C1 segment of cervical spinal cord (tissue), 14 donors: ENCODE results near the gene GIGYF2.
"Not testable (repeated sequence)": the region's sequence is repeated elsewhere in the genome, so short reads cannot be mapped to it uniquely, and the experiment has no call there.

Experiments
- DNase-seq, 14 donors: peaks; one replicate each; lab custom pipeline; 2025; lab: John Stamatoyannopoulos, UW

The GIGYF2 gene

GRCh38 chr2:232809349-232810124 is 112.4 kb downstream of the GIGYF2 start:
- no peak for DNase-seq

GRCh38 chr2:232810444-232810843 is 113.3 kb downstream of the GIGYF2 start:
- DNase-seq = no peak

GRCh38 chr2:232815569-232815968 is 118.4 kb downstream of the GIGYF2 start:
- DNase-seq = no peak

- no peak for DNase-seq
Measured at GRCh38 chr2:232816657-232817056, 119.5 kb downstream of the GIGYF2 start.

- DNase-seq = no peak
Measured at GRCh38 chr2:232817756-232818155, 120.6 kb downstream of the GIGYF2 start.

GRCh38 chr2:232829988-232830387 is 132.9 kb downstream of the GIGYF2 start:
- no peak for DNase-seq

- no peak for DNase-seq
Measured at GRCh38 chr2:232831496-232831895, 134.4 kb downstream of the GIGYF2 start.

GRCh38 chr2:232833830-232834229 is 136.7 kb downstream of the GIGYF2 start:
- no peak for DNase-seq

- no peak for DNase-seq
Measured at GRCh38 chr2:232835687-232836208, 138.6 kb downstream of the GIGYF2 start.

GRCh38 chr2:232836934-232837333 is 139.8 kb downstream of the GIGYF2 start:
- DNase-seq = no peak

GRCh38 chr2:232838406-232838874 is 141.3 kb downstream of the GIGYF2 start:
- no peak for DNase-seq

- DNase-seq = peak in 5 of 14 donors; percentile 5 to 15 (median 10)
Measured at GRCh38 chr2:232839411-232840079, 142.4 kb downstream of the GIGYF2 start.

GRCh38 chr2:232842689-232843088 is 145.6 kb downstream of the GIGYF2 start:
- DNase-seq = no peak

- no peak for DNase-seq
Measured at GRCh38 chr2:232843834-232844233, 146.7 kb downstream of the GIGYF2 start.

- DNase-seq = no peak
Measured at GRCh38 chr2:232846055-232846454, 148.9 kb downstream of the GIGYF2 start.

- DNase-seq = no peak
Measured at GRCh38 chr2:232850039-232850438, 152.9 kb downstream of the GIGYF2 start.

- DNase-seq = not testable (repeated sequence)
Measured at GRCh38 chr2:232852081-232852480, 154.9 kb downstream of the GIGYF2 start.

- DNase-seq = no peak
Measured at GRCh38 chr2:232852676-232853075, 155.5 kb downstream of the GIGYF2 start.

GRCh38 chr2:232854082-232854481 is 157.0 kb downstream of the GIGYF2 start:
- no peak for DNase-seq

- DNase-seq = no peak
Measured at GRCh38 chr2:232857158-232857563, 160.0 kb downstream of the GIGYF2 start.

GRCh38 chr2:232859385-232859916 is 162.3 kb downstream of the GIGYF2 start:
- no peak for DNase-seq

- no peak for DNase-seq
Measured at GRCh38 chr2:232860593-232861241, 163.6 kb downstream of the GIGYF2 start.
